ENCODE measurements around the gene FOXN4. TPM values are rescaled to one million over a fixed set of nuclear protein-coding genes. Genes with fewer than 3 reads are reported as not detected.

Gene FOXN4
- total and polyA plus RNA-seq, 2 of the 13 experiments (the other 11 are each of a cell fraction or from before 2014, with no cell fraction given) = 0.11 TPM; not detected in 1

DNA sequence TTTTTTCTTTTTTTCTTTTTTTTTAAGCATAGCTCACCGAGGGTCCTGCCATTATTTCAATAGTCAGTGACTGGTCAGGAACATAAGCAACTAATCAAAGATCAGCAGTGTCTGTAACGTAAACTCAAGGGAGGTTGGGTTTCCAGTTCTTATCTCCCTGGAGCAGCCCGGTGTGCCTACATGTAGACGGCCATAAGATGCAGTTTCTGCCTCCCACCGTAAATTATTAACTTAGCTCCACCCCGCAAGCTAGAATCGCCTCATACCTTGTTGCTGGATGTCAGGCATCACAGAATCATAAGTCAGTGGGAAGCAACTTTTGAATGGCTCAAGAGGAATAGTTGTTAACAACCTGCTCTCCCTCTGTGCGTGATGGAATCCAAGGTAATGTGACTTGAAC is 38.5 kb upstream of the FOXN4 start, which contains the start of gene MYO1H:
Gene MYO1H, plus strand, starts transcription at position 312 of the 400 bp plus-strand sequence. Its CDS starts 61 bp downstream, at position 373.
- WGBS (ENCODE audit: low lambda C conversion rate) = 17% methylated on average over 8 of the region's 8 CpGs
- no peaks in the 10 kb centered on the region for H3K36me3 ChIP-seq (replicated peaks in 1 of 2; ENCODE audit: control insufficient read depth in 1 of 2, insufficient read depth in 2 of 2, low read length in 2 of 2)
- FAIRE-seq (no peak), ATAC-seq (no peak), DNase-seq (ENCODE audit: low spot score) (no peak)
- no peak within 1 kb of the TSS for H3K4me2 ChIP-seq (ENCODE audit: low read depth, low read length)
- H3K9me3 ChIP-seq (ENCODE audit: low read length) = no peaks in the 10 kb centered on the region
- H3K4me3 ChIP-seq (replicated peaks in 1 of 3; ENCODE audit: insufficient read depth in 1 of 3, low read depth in 2 of 3, low read length in 3 of 3) = no peak within 1 kb of the TSS
- no peaks in the 10 kb centered on the region for H3K27me3 ChIP-seq (ENCODE audit: control insufficient read depth in 1 of 2, insufficient read depth in 2 of 2, low read length in 2 of 2)
- BruUV-seq (replicated peaks) = no TSS peak
- intact Hi-C loops (cut with micrococcal nuclease; ENCODE audit: unreplicated experiment) (no loop called here), in situ Hi-C loops (cut with HindIII; ENCODE audit: extremely low pct_ligation_motif_present, low pct_unique_long_range_greater_than_20kb) (no loop called here)
- ChIA-PET CTCF (ENCODE audit: low intra/inter-chr PET ratio, low total read pairs) (no interaction called here), POLR2A (no interaction called here)
- TF ChIP-seq ZFYVE20 (CRISPR knock-in tag; IDR thresholded peaks at IDR 0.05; ENCODE audit: borderline replicate concordance, low read depth) = no peak
- TF ChIP-seq ZNF329 (CRISPR knock-in tag; IDR thresholded peaks at IDR 0.05; ENCODE audit: low read depth) = no peak
- TF ChIP-seq YEATS2 (CRISPR knock-in tag; IDR thresholded peaks at IDR 0.05; ENCODE audit: borderline replicate concordance) = no peak
- no peak for TF ChIP-seq CREB3 (CRISPR knock-in tag; IDR thresholded peaks at IDR 0.05)
- no peak for TF ChIP-seq SP1 (IDR thresholded peaks at IDR 0.05)
- TF ChIP-seq SP1 (CRISPR knock-in tag; IDR thresholded peaks at IDR 0.05) = no peak
- TF ChIP-seq, protein P1, sequence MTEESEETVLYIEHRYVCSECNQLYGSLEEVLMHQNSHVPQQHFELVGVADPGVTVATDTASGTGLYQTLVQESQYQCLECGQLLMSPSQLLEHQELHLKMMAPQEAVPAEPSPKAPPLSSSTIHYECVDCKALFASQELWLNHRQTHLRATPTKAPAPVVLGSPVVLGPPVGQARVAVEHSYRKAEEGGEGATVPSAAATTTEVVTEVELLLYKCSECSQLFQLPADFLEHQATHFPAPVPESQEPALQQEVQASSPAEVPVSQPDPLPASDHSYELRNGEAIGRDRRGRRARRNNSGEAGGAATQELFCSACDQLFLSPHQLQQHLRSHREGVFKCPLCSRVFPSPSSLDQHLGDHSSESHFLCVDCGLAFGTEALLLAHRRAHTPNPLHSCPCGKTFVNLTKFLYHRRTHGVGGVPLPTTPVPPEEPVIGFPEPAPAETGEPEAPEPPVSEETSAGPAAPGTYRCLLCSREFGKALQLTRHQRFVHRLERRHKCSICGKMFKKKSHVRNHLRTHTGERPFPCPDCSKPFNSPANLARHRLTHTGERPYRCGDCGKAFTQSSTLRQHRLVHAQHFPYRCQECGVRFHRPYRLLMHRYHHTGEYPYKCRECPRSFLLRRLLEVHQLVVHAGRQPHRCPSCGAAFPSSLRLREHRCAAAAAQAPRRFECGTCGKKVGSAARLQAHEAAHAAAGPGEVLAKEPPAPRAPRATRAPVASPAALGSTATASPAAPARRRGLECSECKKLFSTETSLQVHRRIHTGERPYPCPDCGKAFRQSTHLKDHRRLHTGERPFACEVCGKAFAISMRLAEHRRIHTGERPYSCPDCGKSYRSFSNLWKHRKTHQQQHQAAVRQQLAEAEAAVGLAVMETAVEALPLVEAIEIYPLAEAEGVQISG (CRISPR knock-in tag; IDR thresholded peaks at IDR 0.05) = no peak
- TF ChIP-seq AHR (CRISPR knock-in tag; IDR thresholded peaks at IDR 0.05) = no peak
- no peak for TF ChIP-seq FOSL2 (CRISPR knock-in tag; IDR thresholded peaks at IDR 0.05)
- TF ChIP-seq TRIM22 (IDR thresholded peaks at IDR 0.05) = no peak
- TF ChIP-seq ARNT2 (CRISPR knock-in tag; IDR thresholded peaks at IDR 0.05; ENCODE audit: low read depth) = no peak
- TF ChIP-seq, protein P2, sequence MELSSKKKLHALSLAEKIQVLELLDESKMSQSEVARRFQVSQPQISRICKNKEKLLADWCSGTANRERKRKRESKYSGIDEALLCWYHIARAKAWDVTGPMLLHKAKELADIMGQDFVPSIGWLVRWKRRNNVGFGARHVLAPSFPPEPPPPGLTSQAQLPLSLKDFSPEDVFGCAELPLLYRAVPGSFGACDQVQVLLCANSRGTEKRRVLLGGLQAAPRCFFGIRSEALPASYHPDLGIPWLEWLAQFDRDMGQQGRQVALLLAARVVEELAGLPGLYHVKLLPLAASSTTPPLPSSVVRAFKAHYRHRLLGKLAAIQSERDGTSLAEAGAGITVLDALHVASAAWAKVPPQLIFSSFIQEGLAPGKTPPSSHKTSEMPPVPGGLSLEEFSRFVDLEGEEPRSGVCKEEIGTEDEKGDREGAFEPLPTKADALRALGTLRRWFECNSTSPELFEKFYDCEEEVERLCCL (CRISPR knock-in tag; IDR thresholded peaks at IDR 0.05; ENCODE audit: borderline replicate concordance) = no peak
- TF ChIP-seq FOXO1 (CRISPR knock-in tag; IDR thresholded peaks at IDR 0.05) = no peak
- no peak for TF ChIP-seq ZNF550 (CRISPR knock-in tag; IDR thresholded peaks at IDR 0.05; ENCODE audit: borderline replicate concordance)
- no peak within 1 kb of the TSS for H3K27ac ChIP-seq (ENCODE audit: extremely low read length, insufficient read depth, low read length)
- no peak within 1 kb of the TSS for H2AFZ ChIP-seq (ENCODE audit: low read length)
- no peaks in the 10 kb centered on the region for H3K4me1 ChIP-seq (ENCODE audit: insufficient read depth, low read length)
- H3K79me2 ChIP-seq (ENCODE audit: insufficient read depth, low read length) = no peaks in the 10 kb centered on the region
- no peaks in the 10 kb centered on the region for H4K20me1 ChIP-seq (ENCODE audit: insufficient read depth, low read length)
- H3K9ac ChIP-seq (ENCODE audit: insufficient read depth, low read depth, low read length) = no peak within 1 kb of the TSS
